Lower lobe of right lung (tissue), 2 donors: ENCODE data around the gene CHRNE. TPM values are rescaled to one million over a fixed set of nuclear protein-coding genes. Genes with fewer than 3 reads are reported as not detected.

ENCODE experiments used
- ATAC-seq, 2 donors: fragments of 200-7000 bp; cut with Tn5 transposase; one replicate each; pipeline ENCODE4 v1.9.1; 2020 to 2022; ENCODE audit warnings: mild to moderate bottlenecking in 2 of 2, moderate library complexity in 2 of 2
- DNase-seq: peaks from one replicate; pipeline ENCODE4 v3.0.0-alpha.2; 2020
- H3K27ac ChIP-seq: fragments of 200-600 bp; one replicate; pipeline ENCODE4 v1.8.0; 2022
- H3K27me3 ChIP-seq: fragments of 200-600 bp; one replicate; pipeline ENCODE4 v1.8.0; 2022; ENCODE audit warnings: low read depth
- H3K36me3 ChIP-seq: fragments of 200-600 bp; one replicate; pipeline ENCODE4 v1.8.0; 2022; ENCODE audit warnings: mild to moderate bottlenecking
- H3K4me1 ChIP-seq: fragments of 200-600 bp; one replicate; pipeline ENCODE4 v1.8.0; 2022
- H3K4me3 ChIP-seq: fragments of 200-600 bp; one replicate; pipeline ENCODE4 v1.8.0; 2022; ENCODE audit warnings: mild to moderate bottlenecking
- H3K9me3 ChIP-seq: fragments of 200-600 bp; one replicate; pipeline ENCODE4 v1.8.0; 2022
- CTCF ChIP-seq: fragments of 200-600 bp; IDR thresholded peaks from one replicate; pipeline ENCODE4 v1.8.0; 2022; ENCODE audit warnings: antibody characterized with exemption, mild to moderate bottlenecking
- intact Hi-C: fragments of 100-400 bp; cut with DNase I; formaldehyde crosslinking; loops from one replicate; pipeline ENCODE4 v1.11.0; 2022
- total RNA-seq: library from RNA; stranded (reverse); fragmentation: NEBNext Ultra II Directional; extraction: Animal tissue kit (Norgen Biotek cat#: 25700); gene quantifications from one replicate; pipeline ENCODE4 v1.2.1, GENCODE V29; 2021
- donor health status: DM: no; HTN: yes; CAD: no; lungs with severe emphysema.

The CHRNE gene
- total RNA-seq, 1 donor from 2014 or later, result 0.71 TPM

- Histone ChIP-seq H3K9me3 (no peaks in the 10 kb centered on the region), H3K27ac (no peak overlapping the region), H3K27me3 (no peaks in the 10 kb centered on the region), H3K4me3 (no peak overlapping the region), H3K36me3 (peaks cover 88% of the 10 kb centered on the region), H3K4me1 (peaks cover 2% of the 10 kb centered on the region)
- no peak for DNase-seq
- intact Hi-C loops, result no loop called here
- no peak for ATAC-seq
- TF ChIP-seq CTCF, result no peak
Measured at GRCh38 chr17:4893272-4893671, 9.6 kb downstream of the CHRNE start.

GRCh38 chr17:4892499-4893221, 10.2 kb downstream of the CHRNE start:
- TF ChIP-seq CTCF, result no peak
- ATAC-seq (no peak), DNase-seq (no peak)
- Histone ChIP-seq H3K4me3 (no peak overlapping the region), H3K9me3 (no peaks in the 10 kb centered on the region), H3K36me3 (peaks cover 95% of the 10 kb centered on the region), H3K27ac (no peak overlapping the region), H3K4me1 (no peaks in the 10 kb centered on the region), H3K27me3 (no peaks in the 10 kb centered on the region)
- intact Hi-C loops, result no loop called here

GRCh38 chr17:4891411-4892410, 11.2 kb downstream of the CHRNE start:
- intact Hi-C loops, result no loop called here
- no peak for TF ChIP-seq CTCF

GRCh38 chr17:4887581-4887980, 15.3 kb downstream of the CHRNE start:
- Histone ChIP-seq H3K4me1 (no peaks in the 10 kb centered on the region), H3K27ac (no peak overlapping the region), H3K9me3 (no peaks in the 10 kb centered on the region), H3K4me3 (no peak overlapping the region), H3K27me3 (no peaks in the 10 kb centered on the region), H3K36me3 (peaks cover 85% of the 10 kb centered on the region)
- DNase-seq (no peak), ATAC-seq (no peak)
- intact Hi-C loops, result no loop called here
- no peak for TF ChIP-seq CTCF

More at GRCh38 chr17:4891411-4892410, 11.2 kb downstream of the CHRNE start:
- H3K9me3 ChIP-seq, result no peaks in the 10 kb centered on the region
- H3K27ac ChIP-seq, result no peak overlapping the region
- no peak for ATAC-seq
- H3K27me3 ChIP-seq, result no peaks in the 10 kb centered on the region
- no peak for DNase-seq
- peaks cover 95% of the 10 kb centered on the region for H3K36me3 ChIP-seq
- no peaks in the 10 kb centered on the region for H3K4me1 ChIP-seq
- no peak overlapping the region for H3K4me3 ChIP-seq

- no peak overlapping the region for H3K27ac ChIP-seq
- H3K4me1 ChIP-seq, result peaks cover 6% of the 10 kb centered on the region
- TF ChIP-seq CTCF, result no peak
- intact Hi-C loops, result no loop called here
- no peaks in the 10 kb centered on the region for H3K27me3 ChIP-seq
- ATAC-seq (no peak), DNase-seq (no peak)
- H3K9me3 ChIP-seq, result no peaks in the 10 kb centered on the region
- H3K36me3 ChIP-seq, result peaks cover 83% of the 10 kb centered on the region
- no peak overlapping the region for H3K4me3 ChIP-seq
Measured at GRCh38 chr17:4886830-4887229, 16.1 kb downstream of the CHRNE start.
